ENCODE measurements around the gene CFAP46.
"Not testable (repeated sequence)": the region's sequence is repeated elsewhere in the genome, so short reads cannot be mapped to it uniquely, and the experiment has no call there.

The CFAP46 gene

GRCh38 chr10:132777441-132777840 is 164.9 kb downstream of the CFAP46 start:
- no peak for DNase-seq (ENCODE audit: low read depth in 2 of 2, low spot score in 1 of 2)

- no peak for DNase-seq (ENCODE audit: low read depth in 2 of 2, low spot score in 1 of 2)
Observed at GRCh38 chr10:132776821-132777220, 165.5 kb downstream of the CFAP46 start.

- no peak for DNase-seq (ENCODE audit: low read depth in 2 of 2, low spot score in 1 of 2)
Observed at GRCh38 chr10:132776186-132776585, 166.2 kb downstream of the CFAP46 start.

GRCh38 chr10:132774902-132775863 is 167.2 kb downstream of the CFAP46 start:
- DNase-seq (ENCODE audit: low read depth in 2 of 2, low spot score in 1 of 2), result no peak

- DNase-seq (ENCODE audit: low read depth in 2 of 2, low spot score in 1 of 2), result no peak
Observed at GRCh38 chr10:132774181-132774901, 168.0 kb downstream of the CFAP46 start.

GRCh38 chr10:132772816-132773215 is 169.6 kb downstream of the CFAP46 start:
- DNase-seq (ENCODE audit: low read depth in 2 of 2, low spot score in 1 of 2), result not testable (repeated sequence)

GRCh38 chr10:132770061-132771021 is 172.0 kb downstream of the CFAP46 start:
- DNase-seq (ENCODE audit: low read depth in 2 of 2, low spot score in 1 of 2), result no peak

- no peak for DNase-seq (ENCODE audit: low read depth in 2 of 2, low spot score in 1 of 2)
Observed at GRCh38 chr10:132768346-132769248, 173.8 kb downstream of the CFAP46 start.

- DNase-seq (ENCODE audit: low read depth in 2 of 2, low spot score in 1 of 2), result no peak
Observed at GRCh38 chr10:132766291-132766690, 176.1 kb downstream of the CFAP46 start.

GRCh38 chr10:132765435-132765834 is 176.9 kb downstream of the CFAP46 start:
- no peak for DNase-seq (ENCODE audit: low read depth in 2 of 2, low spot score in 1 of 2)

- no peak for DNase-seq (ENCODE audit: low read depth in 2 of 2, low spot score in 1 of 2)
Observed at GRCh38 chr10:132764108-132764507, 178.3 kb downstream of the CFAP46 start.

GRCh38 chr10:132763545-132763944 is 178.8 kb downstream of the CFAP46 start:
- no peak for DNase-seq (ENCODE audit: low read depth in 2 of 2, low spot score in 1 of 2)

- DNase-seq (ENCODE audit: low read depth in 2 of 2, low spot score in 1 of 2), result no peak
Observed at GRCh38 chr10:132762267-132762666, 180.1 kb downstream of the CFAP46 start.

- no peak for DNase-seq (ENCODE audit: low read depth in 2 of 2, low spot score in 1 of 2)
Observed at GRCh38 chr10:132761395-132762060, 180.8 kb downstream of the CFAP46 start.

- DNase-seq (ENCODE audit: low read depth in 2 of 2, low spot score in 1 of 2), result no peak
Observed at GRCh38 chr10:132758865-132759264, 183.5 kb downstream of the CFAP46 start.
